Measurements from ENCODE around the gene ZNF282.

ZNF282 gene

DNA sequence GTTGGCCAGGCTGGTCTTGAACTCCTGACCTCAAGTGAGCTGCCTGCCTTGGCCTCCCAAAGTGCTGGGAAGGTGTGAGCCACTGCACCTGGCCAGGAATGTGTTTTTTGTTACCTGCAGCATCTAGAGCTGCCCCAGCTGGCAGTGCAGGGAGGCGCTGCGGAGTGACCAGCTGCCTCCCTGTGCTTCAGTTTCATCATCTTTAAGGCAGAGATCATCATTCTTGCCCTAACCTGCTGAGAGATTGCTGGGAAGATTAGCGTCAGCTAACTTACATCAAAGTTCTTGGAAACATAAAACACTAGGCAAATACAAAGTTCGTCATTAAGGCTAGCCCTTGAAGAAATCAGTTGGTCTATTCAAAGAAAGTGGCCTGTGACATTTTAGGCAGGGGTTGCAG lies 2.3 kb downstream of the ZNF282 start:
- no peak overlapping the region for H3K4me2 ChIP-seq (ENCODE audit: low read length)
- H3K79me2 ChIP-seq (ENCODE audit: low read length), result peaks cover 33% of the 10 kb centered on the region
- H3K4me1 ChIP-seq (ENCODE audit: low read length), result peaks cover 18% of the 10 kb centered on the region
- H3K27me3 ChIP-seq (ENCODE audit: low read depth, low read length), result no peaks in the 10 kb centered on the region
- peaks cover 3% of the 10 kb centered on the region; the same call in 1 of the 2 replicates for H4K20me1 ChIP-seq (ENCODE audit: insufficient read depth, low read length)
- TF ChIP-seq, protein P1, sequence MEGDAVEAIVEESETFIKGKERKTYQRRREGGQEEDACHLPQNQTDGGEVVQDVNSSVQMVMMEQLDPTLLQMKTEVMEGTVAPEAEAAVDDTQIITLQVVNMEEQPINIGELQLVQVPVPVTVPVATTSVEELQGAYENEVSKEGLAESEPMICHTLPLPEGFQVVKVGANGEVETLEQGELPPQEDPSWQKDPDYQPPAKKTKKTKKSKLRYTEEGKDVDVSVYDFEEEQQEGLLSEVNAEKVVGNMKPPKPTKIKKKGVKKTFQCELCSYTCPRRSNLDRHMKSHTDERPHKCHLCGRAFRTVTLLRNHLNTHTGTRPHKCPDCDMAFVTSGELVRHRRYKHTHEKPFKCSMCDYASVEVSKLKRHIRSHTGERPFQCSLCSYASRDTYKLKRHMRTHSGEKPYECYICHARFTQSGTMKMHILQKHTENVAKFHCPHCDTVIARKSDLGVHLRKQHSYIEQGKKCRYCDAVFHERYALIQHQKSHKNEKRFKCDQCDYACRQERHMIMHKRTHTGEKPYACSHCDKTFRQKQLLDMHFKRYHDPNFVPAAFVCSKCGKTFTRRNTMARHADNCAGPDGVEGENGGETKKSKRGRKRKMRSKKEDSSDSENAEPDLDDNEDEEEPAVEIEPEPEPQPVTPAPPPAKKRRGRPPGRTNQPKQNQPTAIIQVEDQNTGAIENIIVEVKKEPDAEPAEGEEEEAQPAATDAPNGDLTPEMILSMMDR (IDR thresholded peaks at IDR 0.05; ENCODE audit: low read depth, low read length), result no peak
- TF ChIP-seq EZH2phosphoT487 (IDR thresholded peaks at IDR 0.05; ENCODE audit: low read depth), result no peak
- no peaks in the 10 kb centered on the region for H3K9me3 ChIP-seq (ENCODE audit: insufficient read depth, low read length)
- H3K9ac ChIP-seq (ENCODE audit: low read length), result no peak overlapping the region
- no peak overlapping the region for H2AFZ ChIP-seq (ENCODE audit: low read depth, low read length)
- no peak overlapping the region for H3K27ac ChIP-seq (ENCODE audit: low read length)
- peaks cover 36% of the 10 kb centered on the region for H3K36me3 ChIP-seq (replicated peaks; ENCODE audit: low read depth, low read length)
- no peak overlapping the region for H3K4me3 ChIP-seq (ENCODE audit: low read length)

DNA sequence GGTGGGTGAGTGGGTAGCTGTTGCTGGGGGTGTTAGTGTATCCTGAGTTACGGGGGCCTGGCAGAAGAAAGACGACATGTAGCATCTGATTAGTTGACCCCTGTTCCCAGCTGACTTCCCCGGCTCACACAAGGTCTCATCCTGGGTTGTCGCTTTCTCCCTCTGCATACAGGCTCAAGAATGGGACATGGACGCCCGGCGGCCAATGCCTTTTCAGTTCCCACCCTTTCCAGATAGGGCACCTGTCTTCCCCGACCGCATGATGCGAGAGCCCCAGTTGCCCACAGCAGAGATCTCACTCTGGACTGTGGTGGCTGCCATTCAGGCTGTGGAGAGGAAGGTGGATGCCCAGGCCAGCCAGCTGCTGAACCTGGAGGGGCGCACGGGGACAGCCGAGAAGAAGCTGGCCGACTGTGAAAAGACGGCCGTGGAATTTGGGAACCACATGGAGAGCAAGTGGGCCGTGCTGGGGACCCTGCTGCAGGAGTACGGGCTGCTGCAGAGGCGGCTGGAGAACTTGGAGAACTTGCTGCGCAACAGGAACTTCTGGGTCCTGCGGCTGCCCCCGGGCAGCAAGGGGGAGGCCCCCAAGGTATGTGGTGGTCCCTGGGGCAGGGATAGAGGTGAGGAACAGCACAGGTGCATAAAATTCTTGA lies 2.9 kb downstream of the ZNF282 start:
- H3K27ac ChIP-seq (ENCODE audit: low read length), result no peak overlapping the region
- no peaks in the 10 kb centered on the region for H3K9me3 ChIP-seq (ENCODE audit: insufficient read depth, low read length)
- no peak overlapping the region for H3K9ac ChIP-seq (ENCODE audit: low read length)
- H3K4me3 ChIP-seq (ENCODE audit: low read length), result no peak overlapping the region
- H3K36me3 ChIP-seq (replicated peaks; ENCODE audit: low read depth, low read length), result peaks cover 42% of the 10 kb centered on the region
- H2AFZ ChIP-seq (ENCODE audit: low read depth, low read length), result no peak overlapping the region
- H3K27me3 ChIP-seq (ENCODE audit: low read depth, low read length), result no peaks in the 10 kb centered on the region
- H3K79me2 ChIP-seq (ENCODE audit: low read length), result peaks cover 38% of the 10 kb centered on the region
- H3K4me2 ChIP-seq (ENCODE audit: low read length), result no peak overlapping the region
- peaks cover 3% of the 10 kb centered on the region; the same call in 1 of the 2 replicates for H4K20me1 ChIP-seq (ENCODE audit: insufficient read depth, low read length)
- H3K4me1 ChIP-seq (ENCODE audit: low read length), result peaks cover 12% of the 10 kb centered on the region
- no peak for TF ChIP-seq EZH2phosphoT487 (IDR thresholded peaks at IDR 0.05; ENCODE audit: low read depth)
- TF ChIP-seq, protein P1 (IDR thresholded peaks at IDR 0.05; ENCODE audit: low read depth, low read length), result no peak

DNA sequence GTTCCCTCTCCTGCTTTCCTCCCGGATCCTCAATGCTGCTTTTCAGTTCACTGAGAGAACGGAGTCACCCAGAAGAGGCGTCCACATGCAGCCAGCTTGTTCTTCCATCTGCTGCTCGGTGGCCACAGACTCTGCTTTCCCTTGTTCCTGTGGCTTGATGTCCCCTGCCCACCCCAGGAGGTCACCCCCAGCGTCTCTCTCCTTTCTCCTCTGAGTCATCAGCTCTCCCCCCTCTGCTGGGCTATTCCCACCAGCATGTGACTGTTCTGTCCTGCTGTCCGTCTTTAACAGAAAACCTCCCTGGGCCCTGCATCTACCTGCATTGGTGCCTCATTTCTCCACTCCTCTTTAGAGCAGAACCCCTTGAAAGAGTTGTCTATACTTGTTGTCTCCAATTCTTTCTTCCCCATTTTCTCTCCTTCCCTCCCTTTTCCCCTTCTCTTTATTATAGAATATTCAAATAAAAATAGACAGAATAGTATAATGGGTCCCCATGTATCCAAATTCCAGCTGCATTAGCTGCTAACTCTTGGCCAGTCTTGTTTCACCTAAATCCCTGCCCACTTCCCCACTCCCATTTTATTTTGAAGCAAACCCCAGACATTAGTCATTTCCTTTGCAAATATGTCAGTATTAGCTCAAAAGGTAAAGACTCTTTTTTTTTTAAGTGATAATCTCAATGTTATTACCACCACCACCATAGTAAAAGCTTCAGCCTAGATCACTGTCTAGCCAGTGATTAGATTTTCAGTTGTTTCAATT lies 4.1 kb downstream of the ZNF282 start:
- H3K4me2 ChIP-seq (ENCODE audit: low read length), result no peak overlapping the region
- H3K9ac ChIP-seq (ENCODE audit: low read length), result no peak overlapping the region
- no peaks in the 10 kb centered on the region for H3K9me3 ChIP-seq (ENCODE audit: insufficient read depth, low read length)
- peaks cover 3% of the 10 kb centered on the region; the same call in 1 of the 2 replicates for H4K20me1 ChIP-seq (ENCODE audit: insufficient read depth, low read length)
- peaks cover 44% of the 10 kb centered on the region for H3K79me2 ChIP-seq (ENCODE audit: low read length)
- H3K36me3 ChIP-seq (replicated peaks; ENCODE audit: low read depth, low read length), result peaks cover 53% of the 10 kb centered on the region
- H2AFZ ChIP-seq (ENCODE audit: low read depth, low read length), result no peak overlapping the region
- no peak overlapping the region for H3K27ac ChIP-seq (ENCODE audit: low read length)
- no peaks in the 10 kb centered on the region for H3K27me3 ChIP-seq (ENCODE audit: low read depth, low read length)
- H3K4me3 ChIP-seq (ENCODE audit: low read length), result no peak overlapping the region
- no peak for TF ChIP-seq EZH2phosphoT487 (IDR thresholded peaks at IDR 0.05; ENCODE audit: low read depth)
- TF ChIP-seq, protein P1 (IDR thresholded peaks at IDR 0.05; ENCODE audit: low read depth, low read length), result no peak
- H3K4me1 ChIP-seq (ENCODE audit: low read length), result peaks cover 10% of the 10 kb centered on the region

DNA sequence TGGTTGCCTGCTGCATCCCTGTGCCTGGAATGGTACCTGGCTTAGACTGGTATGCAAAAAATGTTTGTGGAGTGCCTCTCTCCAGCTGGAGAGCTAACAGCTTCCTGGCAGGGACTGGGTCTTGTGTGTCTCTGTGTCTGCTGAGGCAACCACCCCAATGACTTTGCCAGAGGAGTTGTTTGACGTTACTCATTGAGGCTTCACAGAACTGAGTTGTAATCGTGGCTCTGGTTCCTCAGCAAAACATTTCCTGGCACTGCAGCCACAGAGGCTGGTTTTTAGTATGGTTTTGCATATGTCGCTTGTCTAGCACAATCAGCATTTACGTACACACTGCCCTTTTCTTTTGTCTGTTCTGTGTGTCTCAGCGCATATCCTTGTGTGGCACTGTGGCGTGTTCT lies 7.5 kb downstream of the ZNF282 start:
- H3K27ac ChIP-seq (ENCODE audit: low read length), result no peak overlapping the region
- no peak overlapping the region for H3K4me2 ChIP-seq (ENCODE audit: low read length)
- peaks cover 22% of the 10 kb centered on the region for H3K79me2 ChIP-seq (ENCODE audit: low read length)
- no peaks in the 10 kb centered on the region for H3K4me1 ChIP-seq (ENCODE audit: low read length)
- H3K4me3 ChIP-seq (ENCODE audit: low read length), result no peak overlapping the region
- no peak overlapping the region for H3K9ac ChIP-seq (ENCODE audit: low read length)
- H2AFZ ChIP-seq (ENCODE audit: low read depth, low read length), result no peak overlapping the region
- H3K27me3 ChIP-seq (ENCODE audit: low read depth, low read length), result no peaks in the 10 kb centered on the region
- no peaks in the 10 kb centered on the region for H3K9me3 ChIP-seq (ENCODE audit: insufficient read depth, low read length)
- H4K20me1 ChIP-seq (ENCODE audit: insufficient read depth, low read length), result peaks cover 1% of the 10 kb centered on the region; the same call in 1 of the 2 replicates
- peaks cover 72% of the 10 kb centered on the region for H3K36me3 ChIP-seq (replicated peaks; ENCODE audit: low read depth, low read length)
- TF ChIP-seq, protein P1 (IDR thresholded peaks at IDR 0.05; ENCODE audit: low read depth, low read length), result no peak
- TF ChIP-seq EZH2phosphoT487 (IDR thresholded peaks at IDR 0.05; ENCODE audit: low read depth), result no peak

Data from OCI-LY3 (cell line).